HG02759 (cell line): ENCODE data around the gene MCAT.

Source experiments
- ATAC-seq: cut with Tn5 transposase; IDR thresholded peaks from one replicate; pipeline ENCODE4 v1.9.1; 2021; ENCODE audit warnings: mild to moderate bottlenecking, moderate library complexity; ENCODE audit not compliant: unreplicated experiment

MCAT gene

GRCh38 chr22:43098356-43098755 is 44.8 kb downstream of the MCAT start:
- ATAC-seq, result no peak

GRCh38 chr22:43096420-43096819 is 46.8 kb downstream of the MCAT start:
- no peak for ATAC-seq

GRCh38 chr22:43094551-43094950 is 48.6 kb downstream of the MCAT start:
- ATAC-seq, result no peak

- ATAC-seq, result no peak
Observed at GRCh38 chr22:43094085-43094484, 49.1 kb downstream of the MCAT start.

GRCh38 chr22:43092085-43092484 is 51.1 kb downstream of the MCAT start:
- no peak for ATAC-seq

GRCh38 chr22:43090130-43090789 is 52.9 kb downstream of the MCAT start:
- ATAC-seq, result no peak

- peak; percentile 95 for ATAC-seq
Observed at GRCh38 chr22:43088984-43089717, 54.0 kb downstream of the MCAT start, which contains the start of gene TTLL1. Gene TTLL1, minus strand, starts transcription at chr22:43089391. Its CDS starts 13,805 bp downstream, at chr22:43075586.

- no peak for ATAC-seq
Observed at GRCh38 chr22:43088627-43088983, 54.6 kb downstream of the MCAT start.

- ATAC-seq, result no peak
Observed at GRCh38 chr22:43085658-43086606, 57.3 kb downstream of the MCAT start.
